ENCODE results near the gene C12orf50. TPM values are rescaled to one million over a fixed set of nuclear protein-coding genes. Genes with fewer than 3 reads are reported as not detected.

C12orf50 gene
- total and polyA plus RNA-seq, 10 of the 15 experiments (the other 5 are each of a cell fraction or from before 2014, with no cell fraction given): 0.03 to 0.06 TPM; not detected in 8

DNA sequence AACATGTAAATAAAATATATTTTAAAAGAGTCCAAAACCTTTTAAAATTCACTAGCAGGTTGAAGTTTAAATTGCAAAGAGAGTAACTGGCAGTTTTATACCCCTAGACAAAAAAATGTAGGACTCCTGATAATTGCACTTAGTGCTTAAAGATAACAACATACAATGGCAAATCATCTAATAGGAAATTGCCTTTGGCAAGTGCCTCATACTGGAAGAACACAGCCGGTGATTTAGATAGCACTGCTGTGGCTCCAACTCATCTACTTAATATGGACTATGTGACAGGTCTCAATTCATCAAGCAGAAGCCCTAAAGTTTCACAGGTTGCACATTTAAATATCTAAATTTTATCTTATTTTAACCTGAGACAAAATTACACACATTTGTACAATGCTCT is 13.4 kb downstream of the C12orf50 start:
- H4K20me1 ChIP-seq (ENCODE audit: control insufficient read depth, insufficient read depth): no peaks in the 10 kb centered on the region
- DNase-seq (ENCODE audit: low read depth, low spot score) (no peak), ATAC-seq (no peak), FAIRE-seq (no peak)
- ChIA-PET POLR2A (no interaction called here), RAD21 (ENCODE audit: unreplicated experiment) (no interaction called here), CTCF (no interaction called here), SMC1A (ENCODE audit: uncharacterized antibody, unreplicated experiment) (interaction anchor here (0.8 kb wide), 1 partner anchor 12 kb away, joined by 3 read pairs; no protein-coding TSS in a partner anchor)
- no peaks in the 10 kb centered on the region for H3K79me2 ChIP-seq (ENCODE audit: control insufficient read depth, insufficient read depth, low read length)
- H3K27me3 ChIP-seq (replicated peaks in 1 of 2; ENCODE audit: control insufficient read depth in 2 of 2, insufficient read depth in 2 of 2, low read length in 1 of 2): no peaks in the 10 kb centered on the region
- H3K4me2 ChIP-seq (ENCODE audit: control insufficient read depth, insufficient read depth): no peak overlapping the region
- no peak overlapping the region for H2AFZ ChIP-seq (ENCODE audit: control insufficient read depth, low read depth, low read length)
- H3K36me3 ChIP-seq (ENCODE audit: control insufficient read depth in 2 of 2, insufficient read depth in 2 of 2, low read length in 1 of 2): no peaks in the 10 kb centered on the region
- H3K9me3 ChIP-seq (replicated peaks; ENCODE audit: control insufficient read depth, insufficient read depth, low read length): no peaks in the 10 kb centered on the region; the same call in 2 of the 3 replicates
- no peak overlapping the region for H3K4me3 ChIP-seq
- whole genome bisulfite sequencing (ENCODE audit: insufficient coverage, insufficient replicate concordance, low lambda C conversion rate, missing lambda C conversion rate): 48% methylated on average over 1 of the region's 1 CpG
- H3K4me1 ChIP-seq (ENCODE audit: control insufficient read depth, insufficient read depth, low read length): no peaks in the 10 kb centered on the region
- no peak overlapping the region for H3K9ac ChIP-seq (ENCODE audit: control insufficient read depth, insufficient read depth, low read length)
- in situ Hi-C loops (cut with MboI) (no loop called here), intact Hi-C loops (cut with micrococcal nuclease; ENCODE audit: unreplicated experiment) (no loop called here)
- BruUV-seq (replicated peaks): no TSS peak
- no peak overlapping the region for H3K27ac ChIP-seq (ENCODE audit: control insufficient read depth, insufficient read depth)
- TF ChIP-seq, protein P1, sequence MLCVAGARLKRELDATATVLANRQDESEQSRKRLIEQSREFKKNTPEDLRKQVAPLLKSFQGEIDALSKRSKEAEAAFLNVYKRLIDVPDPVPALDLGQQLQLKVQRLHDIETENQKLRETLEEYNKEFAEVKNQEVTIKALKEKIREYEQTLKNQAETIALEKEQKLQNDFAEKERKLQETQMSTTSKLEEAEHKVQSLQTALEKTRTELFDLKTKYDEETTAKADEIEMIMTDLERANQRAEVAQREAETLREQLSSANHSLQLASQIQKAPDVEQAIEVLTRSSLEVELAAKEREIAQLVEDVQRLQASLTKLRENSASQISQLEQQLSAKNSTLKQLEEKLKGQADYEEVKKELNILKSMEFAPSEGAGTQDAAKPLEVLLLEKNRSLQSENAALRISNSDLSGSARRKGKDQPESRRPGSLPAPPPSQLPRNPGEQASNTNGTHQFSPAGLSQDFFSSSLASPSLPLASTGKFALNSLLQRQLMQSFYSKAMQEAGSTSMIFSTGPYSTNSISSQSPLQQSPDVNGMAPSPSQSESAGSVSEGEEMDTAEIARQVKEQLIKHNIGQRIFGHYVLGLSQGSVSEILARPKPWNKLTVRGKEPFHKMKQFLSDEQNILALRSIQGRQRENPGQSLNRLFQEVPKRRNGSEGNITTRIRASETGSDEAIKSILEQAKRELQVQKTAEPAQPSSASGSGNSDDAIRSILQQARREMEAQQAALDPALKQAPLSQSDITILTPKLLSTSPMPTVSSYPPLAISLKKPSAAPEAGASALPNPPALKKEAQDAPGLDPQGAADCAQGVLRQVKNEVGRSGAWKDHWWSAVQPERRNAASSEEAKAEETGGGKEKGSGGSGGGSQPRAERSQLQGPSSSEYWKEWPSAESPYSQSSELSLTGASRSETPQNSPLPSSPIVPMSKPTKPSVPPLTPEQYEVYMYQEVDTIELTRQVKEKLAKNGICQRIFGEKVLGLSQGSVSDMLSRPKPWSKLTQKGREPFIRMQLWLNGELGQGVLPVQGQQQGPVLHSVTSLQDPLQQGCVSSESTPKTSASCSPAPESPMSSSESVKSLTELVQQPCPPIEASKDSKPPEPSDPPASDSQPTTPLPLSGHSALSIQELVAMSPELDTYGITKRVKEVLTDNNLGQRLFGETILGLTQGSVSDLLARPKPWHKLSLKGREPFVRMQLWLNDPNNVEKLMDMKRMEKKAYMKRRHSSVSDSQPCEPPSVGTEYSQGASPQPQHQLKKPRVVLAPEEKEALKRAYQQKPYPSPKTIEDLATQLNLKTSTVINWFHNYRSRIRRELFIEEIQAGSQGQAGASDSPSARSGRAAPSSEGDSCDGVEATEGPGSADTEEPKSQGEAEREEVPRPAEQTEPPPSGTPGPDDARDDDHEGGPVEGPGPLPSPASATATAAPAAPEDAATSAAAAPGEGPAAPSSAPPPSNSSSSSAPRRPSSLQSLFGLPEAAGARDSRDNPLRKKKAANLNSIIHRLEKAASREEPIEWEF (IDR thresholded peaks at IDR 0.05; ENCODE audit: insufficient replicate concordance, low read depth, low read length): no peak
- no peak for TF ChIP-seq NR2C1 (IDR thresholded peaks at IDR 0.05)
- TF ChIP-seq, protein P2, sequence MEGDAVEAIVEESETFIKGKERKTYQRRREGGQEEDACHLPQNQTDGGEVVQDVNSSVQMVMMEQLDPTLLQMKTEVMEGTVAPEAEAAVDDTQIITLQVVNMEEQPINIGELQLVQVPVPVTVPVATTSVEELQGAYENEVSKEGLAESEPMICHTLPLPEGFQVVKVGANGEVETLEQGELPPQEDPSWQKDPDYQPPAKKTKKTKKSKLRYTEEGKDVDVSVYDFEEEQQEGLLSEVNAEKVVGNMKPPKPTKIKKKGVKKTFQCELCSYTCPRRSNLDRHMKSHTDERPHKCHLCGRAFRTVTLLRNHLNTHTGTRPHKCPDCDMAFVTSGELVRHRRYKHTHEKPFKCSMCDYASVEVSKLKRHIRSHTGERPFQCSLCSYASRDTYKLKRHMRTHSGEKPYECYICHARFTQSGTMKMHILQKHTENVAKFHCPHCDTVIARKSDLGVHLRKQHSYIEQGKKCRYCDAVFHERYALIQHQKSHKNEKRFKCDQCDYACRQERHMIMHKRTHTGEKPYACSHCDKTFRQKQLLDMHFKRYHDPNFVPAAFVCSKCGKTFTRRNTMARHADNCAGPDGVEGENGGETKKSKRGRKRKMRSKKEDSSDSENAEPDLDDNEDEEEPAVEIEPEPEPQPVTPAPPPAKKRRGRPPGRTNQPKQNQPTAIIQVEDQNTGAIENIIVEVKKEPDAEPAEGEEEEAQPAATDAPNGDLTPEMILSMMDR (IDR thresholded peaks at IDR 0.05 in 2 of 3, conservative IDR thresholded peaks at IDR 0.05 in 1 of 3; ENCODE audit: control insufficient read depth in 2 of 3, extremely low read depth in 1 of 3, insufficient read depth in 1 of 3, low read depth in 3 of 3, low read length in 3 of 3): no peak
- no peak for TF ChIP-seq RAD21 (IDR thresholded peaks at IDR 0.05; ENCODE audit: insufficient read depth, low read depth, low read length)
- TF ChIP-seq IRF4 (IDR thresholded peaks at IDR 0.05; ENCODE audit: low read depth, low read length): no peak
- TF ChIP-seq GATAD2B (conservative IDR thresholded peaks at IDR 0.05; ENCODE audit: low read depth): no peak
- no peak for TF ChIP-seq FOXK2 (IDR thresholded peaks at IDR 0.05)
- TF ChIP-seq TCF7 (IDR thresholded peaks at IDR 0.05; ENCODE audit: borderline replicate concordance): no peak
- TF ChIP-seq, protein P3, sequence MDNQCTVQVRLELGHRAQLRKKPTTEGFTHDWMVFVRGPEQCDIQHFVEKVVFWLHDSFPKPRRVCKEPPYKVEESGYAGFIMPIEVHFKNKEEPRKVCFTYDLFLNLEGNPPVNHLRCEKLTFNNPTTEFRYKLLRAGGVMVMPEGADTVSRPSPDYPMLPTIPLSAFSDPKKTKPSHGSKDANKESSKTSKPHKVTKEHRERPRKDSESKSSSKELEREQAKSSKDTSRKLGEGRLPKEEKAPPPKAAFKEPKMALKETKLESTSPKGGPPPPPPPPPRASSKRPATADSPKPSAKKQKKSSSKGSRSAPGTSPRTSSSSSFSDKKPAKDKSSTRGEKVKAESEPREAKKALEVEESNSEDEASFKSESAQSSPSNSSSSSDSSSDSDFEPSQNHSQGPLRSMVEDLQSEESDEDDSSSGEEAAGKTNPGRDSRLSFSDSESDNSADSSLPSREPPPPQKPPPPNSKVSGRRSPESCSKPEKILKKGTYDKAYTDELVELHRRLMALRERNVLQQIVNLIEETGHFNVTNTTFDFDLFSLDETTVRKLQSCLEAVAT (IDR thresholded peaks at IDR 0.05): no peak
- TF ChIP-seq SMC3 (IDR thresholded peaks at IDR 0.05; ENCODE audit: borderline replicate concordance, low read length): no peak
- TF ChIP-seq CREB1 (IDR thresholded peaks at IDR 0.05; ENCODE audit: low read depth): no peak
- TF ChIP-seq CBFB (IDR thresholded peaks at IDR 0.05; ENCODE audit: low read depth): no peak
- TF ChIP-seq NFIC (IDR thresholded peaks at IDR 0.05; ENCODE audit: low read depth, low read length): no peak
- TF ChIP-seq, protein P4, sequence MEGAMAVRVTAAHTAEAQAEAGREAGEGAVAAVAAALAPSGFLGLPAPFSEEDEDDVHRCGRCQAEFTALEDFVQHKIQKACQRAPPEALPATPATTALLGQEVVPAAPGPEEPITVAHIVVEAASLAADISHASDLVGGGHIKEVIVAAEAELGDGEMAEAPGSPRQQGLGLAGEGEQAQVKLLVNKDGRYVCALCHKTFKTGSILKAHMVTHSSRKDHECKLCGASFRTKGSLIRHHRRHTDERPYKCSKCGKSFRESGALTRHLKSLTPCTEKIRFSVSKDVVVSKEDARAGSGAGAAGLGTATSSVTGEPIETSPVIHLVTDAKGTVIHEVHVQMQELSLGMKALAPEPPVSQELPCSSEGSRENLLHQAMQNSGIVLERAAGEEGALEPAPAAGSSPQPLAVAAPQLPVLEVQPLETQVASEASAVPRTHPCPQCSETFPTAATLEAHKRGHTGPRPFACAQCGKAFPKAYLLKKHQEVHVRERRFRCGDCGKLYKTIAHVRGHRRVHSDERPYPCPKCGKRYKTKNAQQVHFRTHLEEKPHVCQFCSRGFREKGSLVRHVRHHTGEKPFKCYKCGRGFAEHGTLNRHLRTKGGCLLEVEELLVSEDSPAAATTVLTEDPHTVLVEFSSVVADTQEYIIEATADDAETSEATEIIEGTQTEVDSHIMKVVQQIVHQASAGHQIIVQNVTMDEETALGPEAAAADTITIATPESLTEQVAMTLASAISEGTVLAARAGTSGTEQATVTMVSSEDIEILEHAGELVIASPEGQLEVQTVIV (IDR thresholded peaks at IDR 0.05; ENCODE audit: borderline replicate concordance, partially characterized antibody): no peak
- TF ChIP-seq MTA3 (IDR thresholded peaks at IDR 0.05; ENCODE audit: borderline replicate concordance, low read length): no peak
